HCT116 (cell line): ENCODE results near the gene PSME2. TPM values are rescaled to one million over a fixed set of nuclear protein-coding genes. Genes with fewer than 3 reads are reported as not detected.

Source experiments
- ATAC-seq: fragments of 200-7000 bp; cut with Tn5 transposase; 2 replicates; pipeline ENCODE4 v1.9.1; 2020; ENCODE audit warnings: mild to moderate bottlenecking, moderate library complexity
- BruUV-seq: library from RNA; stranded (reverse); fragments of 400-500 nt; replicated peaks from 2 replicates; lab custom pipeline; 2021; lab: Mats Ljungman, UMichigan
- CTCF ChIA-PET: fragments of 300-600 bp; sonication (Branson Sonifier 250); formaldehyde crosslinking; loops from one replicate; lab custom pipeline; 2021; ENCODE audit warnings: antibody characterized with exemption; lab: Charles Lee
- POLR2A ChIA-PET: fragments of 300-600, 350-600 bp; sonication (Branson Sonifier 250); formaldehyde crosslinking; loops from one replicate; lab custom pipeline; 2021; ENCODE audit warnings: antibody characterized with exemption; lab: Charles Lee
- RAD21 ChIA-PET, 2 experiments: fragments of 300-600 bp; sonication (Branson Sonifier 250); formaldehyde crosslinking; loops; one replicate each; lab custom pipeline; 2023; ENCODE audit warnings: low total read pairs in 2 of 2; ENCODE audit not compliant: uncharacterized antibody in 2 of 2, unreplicated experiment in 2 of 2, low non-redundant PET in 1 of 2; lab: Charles Lee
- DNase-seq: peaks from one replicate; pipeline ENCODE4 v3.0.0-alpha.2; 2010; ENCODE audit warnings: low read depth, low spot score
- H2AFZ ChIP-seq: fragments of 200-600 bp; shearing (Covaris generic), sonication (generic); 2 replicates; pipeline ENCODE4 v1.6.1; 2017; ENCODE audit warnings: low read depth, mixed run types, mixed read lengths, antibody characterized with exemption, low read length; ENCODE audit not compliant: poor library complexity, severe bottlenecking
- H3K27ac ChIP-seq: 2 replicates; pipeline ENCODE4 v1.5.1; 2012; ENCODE audit warnings: low read depth, low read length
- H3K27me3 ChIP-seq: fragments of 200-600 bp; sonication (generic); 2 replicates; pipeline ENCODE4 v1.6.1; 2016; ENCODE audit warnings: mixed run types, low read length, mixed read lengths; ENCODE audit not compliant: insufficient read depth
- H3K36me3 ChIP-seq, 2 experiments: fragments of 200-500 bp in 1 of 2; fragments of 200-600 bp in 1 of 2; sonication (Bioruptor generic) in 1 of 2; sonication (generic) in 1 of 2; 2 replicates each; pipeline versions ENCODE4 v1.5.1 to v1.6.1; 2014 to 2016; ENCODE audit warnings: low read length in 2 of 2, inconsistent platforms in 1 of 2, mixed read lengths in 1 of 2, mixed run types in 1 of 2; ENCODE audit not compliant: insufficient read depth in 2 of 2, control insufficient read depth in 1 of 2
- H3K4me1 ChIP-seq, 2 experiments: fragments of 200-600 bp in 1 of 2; sonication (generic) in 1 of 2; 2 replicates each; pipeline versions ENCODE4 v1.5.1 to v1.6.1; 2012 to 2017; ENCODE audit warnings: low read length in 2 of 2, inconsistent platforms in 1 of 2, mild to moderate bottlenecking in 1 of 2, mixed read lengths in 1 of 2, mixed run types in 1 of 2, moderate library complexity in 1 of 2; ENCODE audit not compliant: insufficient read depth in 2 of 2, control insufficient read depth in 1 of 2
- H3K4me2 ChIP-seq: fragments of 200-600 bp; sonication (generic); 2 replicates; pipeline ENCODE4 v1.6.1; 2017; ENCODE audit warnings: mixed run types, low read length, mixed read lengths
- H3K4me3 ChIP-seq, 2 experiments: fragments of 200-600 bp in 1 of 2; sonication (generic) in 1 of 2; replicated peaks in 1 of 2; 2 replicates each; pipeline ENCODE4 v1.5.1; 2011 to 2016; ENCODE audit warnings: low read length in 2 of 2, control low read depth in 1 of 2, low read depth in 1 of 2, mild to moderate bottlenecking in 1 of 2, mixed read lengths in 1 of 2, mixed run types in 1 of 2
- H3K79me2 ChIP-seq: fragments of 200-600 bp; sonication (generic); 2 replicates; pipeline ENCODE4 v1.6.1; 2017; ENCODE audit warnings: mild to moderate bottlenecking, mixed run types, low read length, moderate library complexity, mixed read lengths; ENCODE audit not compliant: insufficient read depth
- H3K9ac ChIP-seq: fragments of 200-600 bp; sonication (generic); 2 replicates; pipeline ENCODE4 v1.6.1; 2016; ENCODE audit warnings: low read length, mixed read lengths
- H3K9me2 ChIP-seq: fragments of 200-600 bp; sonication (generic), shearing (Covaris generic); 2 replicates; pipeline ENCODE4 v1.6.1; 2017; ENCODE audit warnings: mixed run types, mild to moderate bottlenecking, moderate library complexity; ENCODE audit not compliant: insufficient read depth
- H3K9me3 ChIP-seq, 2 experiments: fragments of 200-500 bp in 1 of 2; fragments of 200-600 bp in 1 of 2; sonication (Bioruptor generic) in 1 of 2; sonication (generic) in 1 of 2; 2 replicates each; pipeline ENCODE4 v1.6.1; 2014 to 2017; ENCODE audit warnings: low read length in 2 of 2, mixed read lengths in 2 of 2, inconsistent platforms in 1 of 2, low read depth in 1 of 2, mild to moderate bottlenecking in 1 of 2, mixed run types in 1 of 2, moderate library complexity in 1 of 2; ENCODE audit not compliant: control insufficient read depth in 1 of 2, insufficient read depth in 1 of 2
- H4K20me1 ChIP-seq: fragments of 200-600 bp; sonication (generic), shearing (Covaris generic); 2 replicates; pipeline ENCODE4 v1.6.1; 2017; ENCODE audit warnings: mixed run types, mild to moderate bottlenecking, moderate library complexity; ENCODE audit not compliant: insufficient read depth
- CEBPB ChIP-seq: IDR thresholded peaks from 2 replicates; pipeline ENCODE4 v1.6.1; 2012; ENCODE audit warnings: low read depth
- CTCF ChIP-seq, 3 experiments: fragments of 200-600 bp in 1 of 3; sonication (generic) in 1 of 3; IDR thresholded peaks in 2 of 3; conservative IDR thresholded peaks in 1 of 3; 2 replicates each; pipeline ENCODE4 v1.5.1; 2012 to 2017; ENCODE audit warnings: low read depth in 2 of 3, low read length in 2 of 3, antibody characterized with exemption in 1 of 3, borderline replicate concordance in 1 of 3, control low read depth in 1 of 3, mild to moderate bottlenecking in 1 of 3, mixed read lengths in 1 of 3, mixed run types in 1 of 3, moderate library complexity in 1 of 3; ENCODE audit not compliant: insufficient read depth in 1 of 3
- EGR1 ChIP-seq: IDR thresholded peaks from 2 replicates; pipeline ENCODE4 v1.6.1; 2012; ENCODE audit warnings: low read depth
- ELF1 ChIP-seq: IDR thresholded peaks from 2 replicates; pipeline ENCODE4 v1.6.1; 2012; ENCODE audit warnings: low read depth, borderline replicate concordance
- EZH2 ChIP-seq: fragments of 200-600 bp; sonication (generic); IDR thresholded peaks from 2 replicates; pipeline ENCODE4 v1.6.1; 2017; ENCODE audit warnings: antibody characterized with exemption, mixed run types
- EZH2phosphoT487 ChIP-seq: fragments of 200-600 bp; IDR thresholded peaks from 2 replicates; pipeline ENCODE4 v1.6.1; 2018; ENCODE audit warnings: antibody characterized with exemption, borderline replicate concordance
- FOSL1 ChIP-seq: IDR thresholded peaks from 2 replicates; pipeline ENCODE4 v1.6.1; 2012; ENCODE audit warnings: low read depth
- JUND ChIP-seq: IDR thresholded peaks from 2 replicates; pipeline ENCODE4 v1.6.1; 2012
- MAX ChIP-seq: IDR thresholded peaks from 2 replicates; pipeline ENCODE4 v1.6.1; 2012
- POLR2A ChIP-seq: IDR thresholded peaks from 2 replicates; pipeline ENCODE4 v1.7.0; 2011; ENCODE audit warnings: borderline replicate concordance; ENCODE audit not compliant: insufficient read depth, insufficient read length; ENCODE audit errors: extremely low read depth
- POLR2AphosphoS5 ChIP-seq: IDR thresholded peaks from 2 replicates; pipeline ENCODE4 v1.6.1; 2011; ENCODE audit warnings: mild to moderate bottlenecking, low read depth, low read length, moderate library complexity
- SIN3A ChIP-seq: IDR thresholded peaks from 2 replicates; pipeline ENCODE4 v1.6.1; 2012; ENCODE audit warnings: low read depth
- SP1 ChIP-seq: IDR thresholded peaks from 2 replicates; pipeline ENCODE4 v1.6.1; 2012; ENCODE audit warnings: low read depth
- SRF ChIP-seq: IDR thresholded peaks from 2 replicates; pipeline ENCODE4 v1.6.1; 2012; ENCODE audit warnings: low read depth
- TCF7L2 ChIP-seq: IDR thresholded peaks from 2 replicates; pipeline ENCODE4 v1.7.0; 2011; ENCODE audit warnings: borderline replicate concordance, inconsistent platforms; ENCODE audit not compliant: insufficient read depth, insufficient read length; ENCODE audit errors: extremely low read depth
- ZNF274 ChIP-seq: fragments of 200-500 bp; sonication (Bioruptor generic); IDR thresholded peaks from 2 replicates; pipeline ENCODE4 v1.6.1; 2014; ENCODE audit warnings: mild to moderate bottlenecking, low read depth, low read length, inconsistent platforms
- intact Hi-C: fragments of 100-400 bp; cut with micrococcal nuclease; formaldehyde crosslinking; loops from 2 replicates; pipeline ENCODE4 v1.10.0; 2022
- total RNA-seq: library from RNA; stranded (reverse); gene quantifications from one replicate; pipeline ENCODE4 v1.2.1, GENCODE V29; 2021; ENCODE audit not compliant: unreplicated experiment
- TF ChIP-seq, protein P1 (sequence below): IDR thresholded peaks from 2 replicates; pipeline ENCODE4 v1.6.1; 2011; ENCODE audit warnings: mild to moderate bottlenecking, low read length, moderate library complexity; ENCODE audit not compliant: insufficient replicate concordance; ENCODE audit errors: extremely low read depth
- TF ChIP-seq, protein P2 (sequence below): IDR thresholded peaks from 2 replicates; pipeline ENCODE4 v1.6.1; 2012; ENCODE audit warnings: low read depth
- TF ChIP-seq, protein P3 (sequence below): IDR thresholded peaks from 2 replicates; pipeline ENCODE4 v1.6.1; 2012

Gene PSME2
- total RNA-seq, 1 experiment from 2014 or later = 160 TPM

DNA sequence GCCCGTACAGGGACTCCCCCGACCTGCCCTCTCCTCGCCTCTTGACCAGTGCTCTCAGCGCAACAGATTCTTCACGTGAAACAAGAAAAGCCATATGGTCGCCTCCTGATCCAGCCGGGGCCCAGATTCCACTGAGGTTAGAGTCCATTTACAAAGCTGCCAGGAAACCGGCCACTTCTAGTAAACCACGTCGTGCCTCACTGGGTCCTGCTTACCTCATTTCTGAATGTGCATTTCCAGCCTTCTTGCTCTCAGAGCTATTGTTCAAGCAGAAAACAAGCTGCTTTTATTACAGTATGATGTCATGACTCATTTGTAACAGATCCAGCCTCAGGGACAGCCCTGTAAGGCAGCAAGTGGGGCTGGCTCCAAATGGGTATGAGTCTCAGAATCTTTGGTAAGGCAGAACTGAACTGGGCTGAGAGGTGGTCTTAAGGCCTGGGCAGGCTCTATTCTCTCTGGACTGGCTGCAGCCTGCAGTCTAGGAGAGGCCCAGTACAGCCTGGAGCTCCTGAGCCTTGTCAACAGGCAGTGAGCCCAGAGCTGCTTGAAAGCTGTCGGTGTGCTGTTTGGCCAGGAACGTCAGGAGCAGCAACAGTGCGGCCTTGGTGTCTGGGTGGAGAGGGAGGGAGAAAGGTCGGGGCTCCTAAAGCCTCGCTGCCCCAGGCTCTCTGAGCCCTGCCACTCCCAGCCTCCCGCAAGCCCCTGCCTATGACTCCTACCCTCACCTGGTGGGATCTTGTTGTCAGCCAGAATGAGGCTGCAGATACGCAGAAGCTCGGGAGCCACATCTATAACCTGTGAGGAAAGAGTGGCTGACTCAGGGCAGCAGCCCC lies 33.8 kb upstream of the PSME2 start:
- H3K9ac ChIP-seq = no peak overlapping the region
- H2AFZ ChIP-seq = no peak overlapping the region
- no peaks in the 10 kb centered on the region for H3K9me2 ChIP-seq
- 0 out of 2 replicates have a peak, but pooled peaks have one; percentile 2 for ATAC-seq
- RAD21 ChIA-PET = no interaction called here
- H4K20me1 ChIP-seq = no peaks in the 10 kb centered on the region
- POLR2A ChIA-PET = interaction anchor here (1.0 to 1.4 kb wide), 2 partner anchors 19 to 34 kb away, joined by 3 to 5 read pairs; partner anchors contain the start of genes IRF9 and PSME2
- H3K36me3 ChIP-seq = peaks cover 26 to 40% of the 10 kb centered on the region in 2 experiments; a peak in 3 of 4 replicates
- no peak overlapping the region for H3K4me2 ChIP-seq
- DNase-seq = no peak
- H3K9me3 ChIP-seq = no peaks in the 10 kb centered on the region
- CTCF ChIA-PET = interaction anchor here (2.2 kb wide), 1 partner anchor 19 kb away, joined by 5 read pairs; the partner anchor contains the start of gene IRF9
- no TSS peak for BruUV-seq
- intact Hi-C loops = no loop called here
- no peaks in the 10 kb centered on the region for H3K4me1 ChIP-seq
- H3K27ac ChIP-seq = no peak overlapping the region
- no peak overlapping the region for H3K4me3 ChIP-seq
- peaks cover 5% of the 10 kb centered on the region; the same call in 1 of the 2 replicates for H3K79me2 ChIP-seq
- H3K27me3 ChIP-seq = no peaks in the 10 kb centered on the region
- TF ChIP-seq JUND = no peak
- TF ChIP-seq EZH2phosphoT487 = no peak
- TF ChIP-seq CTCF (IDR thresholded peaks at IDR 0.05 in 2 of 3, conservative IDR thresholded peaks at IDR 0.05 in 1 of 3; ENCODE audit: borderline replicate concordance in 1 of 3, insufficient read depth in 1 of 3, low read depth in 2 of 3, low read length in 2 of 3) = no peak
- TF ChIP-seq, protein P1, sequence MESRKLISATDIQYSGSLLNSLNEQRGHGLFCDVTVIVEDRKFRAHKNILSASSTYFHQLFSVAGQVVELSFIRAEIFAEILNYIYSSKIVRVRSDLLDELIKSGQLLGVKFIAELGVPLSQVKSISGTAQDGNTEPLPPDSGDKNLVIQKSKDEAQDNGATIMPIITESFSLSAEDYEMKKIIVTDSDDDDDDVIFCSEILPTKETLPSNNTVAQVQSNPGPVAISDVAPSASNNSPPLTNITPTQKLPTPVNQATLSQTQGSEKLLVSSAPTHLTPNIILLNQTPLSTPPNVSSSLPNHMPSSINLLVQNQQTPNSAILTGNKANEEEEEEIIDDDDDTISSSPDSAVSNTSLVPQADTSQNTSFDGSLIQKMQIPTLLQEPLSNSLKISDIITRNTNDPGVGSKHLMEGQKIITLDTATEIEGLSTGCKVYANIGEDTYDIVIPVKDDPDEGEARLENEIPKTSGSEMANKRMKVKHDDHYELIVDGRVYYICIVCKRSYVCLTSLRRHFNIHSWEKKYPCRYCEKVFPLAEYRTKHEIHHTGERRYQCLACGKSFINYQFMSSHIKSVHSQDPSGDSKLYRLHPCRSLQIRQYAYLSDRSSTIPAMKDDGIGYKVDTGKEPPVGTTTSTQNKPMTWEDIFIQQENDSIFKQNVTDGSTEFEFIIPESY = no peak
- no peak for TF ChIP-seq FOSL1
- TF ChIP-seq TCF7L2 = no peak
- TF ChIP-seq POLR2A = no peak
- TF ChIP-seq MAX = no peak
- TF ChIP-seq ZNF274 = no peak
- no peak for TF ChIP-seq CEBPB
- TF ChIP-seq SP1 = no peak
- TF ChIP-seq POLR2AphosphoS5 = no peak
- TF ChIP-seq, protein P2, sequence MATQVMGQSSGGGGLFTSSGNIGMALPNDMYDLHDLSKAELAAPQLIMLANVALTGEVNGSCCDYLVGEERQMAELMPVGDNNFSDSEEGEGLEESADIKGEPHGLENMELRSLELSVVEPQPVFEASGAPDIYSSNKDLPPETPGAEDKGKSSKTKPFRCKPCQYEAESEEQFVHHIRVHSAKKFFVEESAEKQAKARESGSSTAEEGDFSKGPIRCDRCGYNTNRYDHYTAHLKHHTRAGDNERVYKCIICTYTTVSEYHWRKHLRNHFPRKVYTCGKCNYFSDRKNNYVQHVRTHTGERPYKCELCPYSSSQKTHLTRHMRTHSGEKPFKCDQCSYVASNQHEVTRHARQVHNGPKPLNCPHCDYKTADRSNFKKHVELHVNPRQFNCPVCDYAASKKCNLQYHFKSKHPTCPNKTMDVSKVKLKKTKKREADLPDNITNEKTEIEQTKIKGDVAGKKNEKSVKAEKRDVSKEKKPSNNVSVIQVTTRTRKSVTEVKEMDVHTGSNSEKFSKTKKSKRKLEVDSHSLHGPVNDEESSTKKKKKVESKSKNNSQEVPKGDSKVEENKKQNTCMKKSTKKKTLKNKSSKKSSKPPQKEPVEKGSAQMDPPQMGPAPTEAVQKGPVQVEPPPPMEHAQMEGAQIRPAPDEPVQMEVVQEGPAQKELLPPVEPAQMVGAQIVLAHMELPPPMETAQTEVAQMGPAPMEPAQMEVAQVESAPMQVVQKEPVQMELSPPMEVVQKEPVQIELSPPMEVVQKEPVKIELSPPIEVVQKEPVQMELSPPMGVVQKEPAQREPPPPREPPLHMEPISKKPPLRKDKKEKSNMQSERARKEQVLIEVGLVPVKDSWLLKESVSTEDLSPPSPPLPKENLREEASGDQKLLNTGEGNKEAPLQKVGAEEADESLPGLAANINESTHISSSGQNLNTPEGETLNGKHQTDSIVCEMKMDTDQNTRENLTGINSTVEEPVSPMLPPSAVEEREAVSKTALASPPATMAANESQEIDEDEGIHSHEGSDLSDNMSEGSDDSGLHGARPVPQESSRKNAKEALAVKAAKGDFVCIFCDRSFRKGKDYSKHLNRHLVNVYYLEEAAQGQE = no peak
- TF ChIP-seq SRF = no peak
- no peak for TF ChIP-seq ELF1
- no peak for TF ChIP-seq SIN3A
- TF ChIP-seq, protein P3, sequence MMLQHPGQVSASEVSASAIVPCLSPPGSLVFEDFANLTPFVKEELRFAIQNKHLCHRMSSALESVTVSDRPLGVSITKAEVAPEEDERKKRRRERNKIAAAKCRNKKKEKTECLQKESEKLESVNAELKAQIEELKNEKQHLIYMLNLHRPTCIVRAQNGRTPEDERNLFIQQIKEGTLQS = no peak
- TF ChIP-seq EZH2 = no peak
- TF ChIP-seq EGR1 = no peak
